Measurements from ENCODE around the gene SEMA3F.
"Not testable (repeated sequence)": the region's sequence is repeated elsewhere in the genome, so short reads cannot be mapped to it uniquely, and the experiment has no call there.

Gene SEMA3F

DNA sequence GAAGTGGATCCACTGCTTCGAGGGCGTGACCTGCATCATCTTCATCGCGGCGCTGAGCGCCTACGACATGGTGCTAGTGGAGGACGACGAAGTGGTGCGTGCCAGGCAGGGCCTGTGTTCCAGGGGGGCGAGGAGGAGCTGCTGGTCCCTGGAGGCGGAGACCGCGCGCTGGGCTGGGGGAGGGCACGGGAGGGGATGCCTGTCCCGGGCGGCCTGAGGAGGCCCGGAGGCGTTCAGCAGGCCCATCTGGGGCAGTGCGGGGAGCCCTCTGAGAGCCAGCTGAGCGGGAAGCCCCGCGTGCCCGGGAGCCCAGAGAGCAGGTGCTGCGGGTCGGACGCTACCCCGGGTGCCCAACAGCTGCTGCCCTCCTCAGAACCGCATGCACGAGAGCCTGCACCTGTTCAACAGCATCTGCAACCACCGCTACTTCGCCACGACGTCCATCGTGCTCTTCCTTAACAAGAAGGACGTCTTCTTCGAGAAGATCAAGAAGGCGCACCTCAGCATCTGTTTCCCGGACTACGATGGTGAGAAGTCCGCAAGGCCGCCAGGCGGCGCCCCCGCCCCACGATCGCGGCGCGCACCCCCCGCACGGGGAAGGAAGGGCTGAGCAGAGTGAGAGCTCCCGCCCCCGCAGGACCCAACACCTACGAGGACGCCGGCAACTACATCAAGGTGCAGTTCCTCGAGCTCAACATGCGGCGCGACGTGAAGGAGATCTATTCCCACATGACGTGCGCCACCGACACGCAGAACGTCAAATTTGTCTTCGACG lies 39.2 kb downstream of the SEMA3F start:
- no peak for DNase-seq (ENCODE audit: low spot score)

GRCh38 chr3:50194903-50195500 lies 39.9 kb downstream of the SEMA3F start:
- DNase-seq (ENCODE audit: low spot score), result no peak

DNA sequence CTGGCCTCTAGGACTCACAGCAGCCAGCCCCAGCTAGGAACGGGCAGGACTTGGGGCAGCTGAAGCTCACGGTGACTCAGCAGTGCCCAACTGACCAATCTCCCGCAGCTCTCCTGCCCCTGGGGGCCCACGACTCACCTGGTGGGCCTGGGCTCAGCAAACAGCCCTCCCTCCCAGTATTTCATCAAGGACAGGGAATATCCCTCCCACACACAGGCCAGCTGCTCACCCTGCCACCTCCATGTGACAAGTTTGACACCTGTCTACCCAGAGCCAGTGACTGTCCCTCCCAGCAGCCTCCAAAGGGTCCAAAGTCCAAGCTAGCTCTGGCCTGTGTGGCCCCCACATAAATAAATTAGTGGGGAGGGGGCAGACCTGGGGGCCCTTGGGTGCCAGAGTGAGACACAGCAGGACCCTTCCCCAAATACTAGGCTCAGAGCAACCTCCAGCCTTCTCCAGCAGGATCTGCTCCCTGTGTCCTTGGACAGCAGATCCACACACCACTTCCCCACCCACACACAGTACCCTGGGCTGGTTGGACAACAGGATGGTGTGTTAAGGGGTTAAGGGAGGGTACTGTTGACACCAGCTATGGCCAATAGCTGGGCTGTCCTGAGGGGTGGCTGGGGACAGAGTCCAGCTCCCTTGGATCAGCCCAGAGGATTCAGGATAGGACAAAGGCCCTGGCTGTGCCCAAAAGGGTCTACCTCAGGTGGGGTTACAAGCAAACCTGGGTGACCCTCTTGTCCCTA lies 40.6 kb downstream of the SEMA3F start:
- no peak for DNase-seq (ENCODE audit: low spot score)

DNA sequence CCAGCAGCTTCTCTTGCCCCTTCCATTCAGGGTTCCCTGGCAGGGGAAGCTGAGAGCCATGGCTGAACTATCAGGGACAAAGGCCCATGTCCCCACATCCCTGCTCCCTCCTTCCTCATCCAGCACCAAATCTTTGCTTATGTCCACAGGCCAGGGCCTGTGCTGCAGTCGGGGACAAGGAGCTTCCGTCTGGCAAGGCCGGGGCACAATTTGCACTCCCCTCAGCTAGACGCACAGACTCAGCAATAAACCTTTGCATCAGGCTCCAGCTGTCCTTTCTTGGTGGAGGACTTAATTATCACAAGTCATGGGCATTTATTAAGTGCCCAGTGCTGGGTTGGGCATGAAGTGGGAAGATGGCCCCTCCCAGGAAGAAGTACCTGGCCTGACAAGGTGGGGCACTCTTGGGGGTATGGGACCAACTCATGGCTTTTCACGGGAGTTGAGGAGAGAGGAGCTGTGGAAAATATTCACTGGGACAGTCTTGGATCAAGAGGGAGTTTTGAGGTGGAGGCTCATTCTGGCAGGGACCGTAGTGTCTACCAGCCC lies 41.2 kb downstream of the SEMA3F start:
- no peak for DNase-seq (ENCODE audit: low spot score)

- DNase-seq (ENCODE audit: low spot score), result no peak
Measured at GRCh38 chr3:50201573-50202315, 46.6 kb downstream of the SEMA3F start.

- no peak for DNase-seq (ENCODE audit: low spot score)
Measured at GRCh38 chr3:50202353-50203112, 47.4 kb downstream of the SEMA3F start.

GRCh38 chr3:50203113-50203808 lies 48.1 kb downstream of the SEMA3F start:
- DNase-seq (ENCODE audit: low spot score), result no peak

DNA sequence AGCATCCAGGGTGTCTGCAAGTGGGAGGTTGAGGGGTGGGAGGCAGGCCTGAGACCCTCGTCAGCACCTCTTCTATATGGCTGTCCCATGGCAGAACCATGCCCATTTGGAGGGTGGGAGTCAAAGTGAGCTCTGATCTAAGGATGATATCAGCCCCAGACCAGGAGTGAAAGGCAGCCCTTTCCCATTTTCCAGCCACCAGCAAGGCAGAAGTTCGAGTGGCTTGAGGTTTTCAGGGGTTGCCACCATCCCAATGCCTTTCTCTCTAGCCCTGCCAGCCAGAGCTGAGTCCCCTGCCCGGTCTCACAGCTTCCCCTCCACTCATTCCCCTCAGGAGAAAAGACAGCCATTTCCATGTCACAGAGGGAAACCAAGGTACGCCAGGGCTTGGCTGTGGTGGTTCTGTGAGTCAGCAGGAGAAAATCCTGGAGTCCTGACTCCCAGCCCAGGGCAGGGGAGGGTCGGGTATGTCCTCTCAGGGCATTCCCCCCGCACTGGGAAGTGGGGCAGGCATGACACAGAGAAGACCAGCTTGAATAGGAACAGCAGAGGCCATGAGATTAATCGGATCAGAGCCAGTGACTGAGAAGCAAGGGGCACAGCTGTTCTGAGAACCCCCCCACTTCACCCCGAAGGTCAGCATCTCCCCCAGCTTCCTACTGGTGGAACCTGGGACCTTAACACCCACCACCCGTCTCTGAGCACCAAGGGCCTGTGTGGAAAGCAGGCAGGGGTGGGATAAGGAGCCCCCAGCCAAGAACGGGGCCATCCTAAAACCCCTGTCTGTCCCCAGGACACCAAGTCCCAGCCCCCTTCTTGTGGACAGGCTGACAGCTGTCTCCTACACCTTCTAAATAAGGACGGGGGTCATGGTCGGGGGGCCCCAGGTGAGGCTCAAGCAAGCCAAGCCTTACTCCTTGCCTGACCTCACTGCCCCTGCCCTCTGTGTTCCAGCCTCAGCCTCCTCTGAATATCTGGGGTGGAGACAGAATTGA lies 49.0 kb downstream of the SEMA3F start:
- DNase-seq (ENCODE audit: low spot score), result no peak

GRCh38 chr3:50204804-50205412 lies 49.8 kb downstream of the SEMA3F start, which contains the start of gene SLC38A3:
SLC38A3 (plus strand) TSS chr3:50205271; CDS start chr3:50214200, 8,929 bp downstream.
- DNase-seq (ENCODE audit: low spot score), result no peak

GRCh38 chr3:50205413-50206276 lies 50.5 kb downstream of the SEMA3F start:
- DNase-seq (ENCODE audit: low spot score), result no peak

GRCh38 chr3:50207359-50208042 lies 52.4 kb downstream of the SEMA3F start:
- DNase-seq (ENCODE audit: low spot score), result no peak

DNA sequence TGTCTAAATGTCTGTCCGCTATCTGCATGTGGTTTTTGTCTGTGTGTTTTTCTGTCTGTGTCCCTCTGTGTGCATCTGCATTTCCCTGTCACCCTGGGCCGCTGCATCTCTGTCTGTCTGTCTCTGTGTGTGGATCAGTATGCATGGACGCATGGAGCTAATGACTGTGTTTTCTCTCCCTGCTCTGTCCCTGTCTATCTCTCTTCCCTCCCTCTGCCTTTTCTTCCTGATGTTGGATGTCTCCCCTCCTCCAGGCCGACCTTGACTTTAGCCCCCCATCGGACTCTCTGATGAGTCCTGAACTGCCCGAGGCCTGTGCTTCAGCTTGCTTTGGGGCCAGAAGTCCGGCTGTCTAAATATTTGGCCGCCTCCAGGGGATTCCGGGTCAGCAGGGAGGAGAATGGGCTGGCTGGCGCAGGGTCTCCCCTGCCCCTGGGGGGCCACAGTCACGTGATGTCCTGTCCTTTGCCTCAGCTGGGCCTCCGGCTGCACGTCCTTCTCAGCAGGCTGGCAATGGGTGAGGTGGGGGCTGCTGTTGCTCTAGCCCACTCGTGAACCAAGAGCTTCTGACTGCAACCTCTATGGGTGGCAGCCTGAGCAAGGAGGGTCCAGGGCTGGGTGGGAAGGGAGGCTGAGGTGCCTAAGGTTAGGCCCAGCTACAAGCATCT lies 53.7 kb downstream of the SEMA3F start:
- no peak for DNase-seq (ENCODE audit: low spot score)

GRCh38 chr3:50210176-50210509 lies 55.0 kb downstream of the SEMA3F start:
- no peak for DNase-seq (ENCODE audit: low spot score)

GRCh38 chr3:50210510-50211367 lies 55.6 kb downstream of the SEMA3F start:
- no peak for DNase-seq (ENCODE audit: low spot score)

DNA sequence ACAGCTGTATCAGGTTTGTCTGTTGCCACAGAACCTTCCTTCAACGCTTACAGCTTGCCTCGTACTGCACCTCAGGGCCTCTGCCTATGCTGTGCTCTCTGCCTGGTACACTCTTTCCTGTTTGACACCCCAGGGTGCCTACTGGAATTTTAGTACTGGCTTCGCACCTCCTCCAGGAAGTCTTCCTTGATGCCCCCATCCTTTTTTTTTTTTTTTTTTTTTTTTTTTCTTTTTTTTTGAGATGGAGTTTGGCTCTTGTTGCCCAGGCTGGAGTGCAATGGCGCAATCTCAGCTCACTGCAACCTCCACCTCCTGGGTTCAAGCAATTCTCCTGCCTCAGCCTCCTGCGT lies 56.2 kb downstream of the SEMA3F start:
- not testable (repeated sequence) for DNase-seq (ENCODE audit: low spot score)

GRCh38 chr3:50211930-50212329 lies 56.8 kb downstream of the SEMA3F start:
- DNase-seq (ENCODE audit: low spot score), result no peak
